Ovary (tissue), 9 donors: ENCODE measurements around the gene SEMA3G. TPM values are rescaled to one million over a fixed set of nuclear protein-coding genes. Genes with fewer than 3 reads are reported as not detected.

Source experiments
- DNase-seq, 5 donors: peaks; one replicate each; pipeline ENCODE4 v3.0.0-alpha.2; 2019 to 2020
- H3K27ac ChIP-seq, 2 donors: fragments of 200-600 bp; one replicate each; pipeline versions ENCODE4 v1.5.1 to v1.8.0; 2019 to 2022
- H3K27me3 ChIP-seq: fragments of 200-600 bp; one replicate; pipeline ENCODE4 v1.8.0; 2022
- H3K36me3 ChIP-seq: fragments of 200-600 bp; sonication (generic); one replicate; pipeline ENCODE4 v1.5.1; 2019
- H3K4me1 ChIP-seq: one replicate; pipeline ENCODE4 v1.8.1; 2013; ENCODE audit warnings: mild to moderate bottlenecking, moderate library complexity; ENCODE audit not compliant: insufficient read depth
- H3K4me3 ChIP-seq: fragments of 200-600 bp; sonication (generic); one replicate; pipeline ENCODE4 v1.5.1; 2017
- H3K9me3 ChIP-seq, 2 donors: fragments of 200-600 bp in 1 of 2; sonication (generic) in 1 of 2; one replicate each; pipeline versions ENCODE4 v1.5.1 to v1.8.1; 2013 to 2019; ENCODE audit warnings: mild to moderate bottlenecking in 1 of 2, moderate library complexity in 1 of 2
- EP300 ChIP-seq: sonication (generic); formaldehyde crosslinking; IDR thresholded peaks from one replicate; pipeline ENCODE4 v1.6.1; 2017; ENCODE audit warnings: antibody characterized with exemption
- POLR2A ChIP-seq: fragments of 450-650 bp; IDR thresholded peaks from one replicate; pipeline ENCODE4 v1.6.1; 2017; ENCODE audit warnings: antibody characterized with exemption, mild to moderate bottlenecking, moderate library complexity
- WGBS, 3 donors: extraction: QIAGEN DNeasy Blood & Tissue Kit in 1 of 3; methylation state at CpG; one replicate each; pipeline versions ENCODE4 v1.1.5 to v1.1.7; 2013 to 2017; 5-methylcytosine and 5-hydroxymethylcytosine counted together
- intact Hi-C, 4 donors: fragments of 100-400 bp; cut with DNase I; formaldehyde crosslinking; loops; one replicate each; pipeline versions ENCODE4 v1.11.0 to v1.15.1; 2022 to 2023
- polyA plus RNA-seq, 2 donors: library from polyadenylated mRNA; stranded (reverse); fragments of 200-250 nt in 1 of 2; fragments of 350-450 nt in 1 of 2; fragmentation: Illumina TruSeq in 1 of 2; extraction: RNeasy Lipid Tissue Mini Kit (QIAGEN cat#74804) in 1 of 2; gene quantifications; one replicate each; pipeline ENCODE4 v1.2.3, GENCODE V29; 2013 to 2014
- total RNA-seq, 7 donors: library from RNA; depleted of rRNA in 2 of 7; stranded (reverse); fragments of >200 nt in 2 of 7; fragmentation: NEBNext Ultra II Directional in 3 of 7; extraction: Animal tissue kit (Norgen Biotek cat#: 25700) in 3 of 7; gene quantifications; one replicate each; pipeline versions ENCODE4 v1.1.0 to v1.2.4, GENCODE V29; 2016 to 2023
- TF ChIP-seq, protein P1 (sequence below), 3 donors: fragments of 450-650 bp in 2 of 3; fragments of 200-600 bp in 1 of 3; IDR thresholded peaks; one replicate each; pipeline versions ENCODE4 v1.5.1 to v1.8.0; 2016 to 2022; ENCODE audit warnings: antibody characterized with exemption in 3 of 3, mild to moderate bottlenecking in 1 of 3
- donor health status: DM: no; HTN: no; CAD: no; lungs with moderate emphysema.
- donor health status: DM: no; HTN: no; CAD: no.
- donor health status: Bipolar disorder and iron deficiency.
- donor health status: DM: yes; HTN: yes; CAD: no.
- donor health status: DM: no; HTN: no; CAD: no.
- donor health status: DM: yes; HTN: yes; CAD: no.

SEMA3G gene
- total and polyA plus RNA-seq, 9 donors, result 1.5 to 12.3 (median 4.6) TPM

DNA sequence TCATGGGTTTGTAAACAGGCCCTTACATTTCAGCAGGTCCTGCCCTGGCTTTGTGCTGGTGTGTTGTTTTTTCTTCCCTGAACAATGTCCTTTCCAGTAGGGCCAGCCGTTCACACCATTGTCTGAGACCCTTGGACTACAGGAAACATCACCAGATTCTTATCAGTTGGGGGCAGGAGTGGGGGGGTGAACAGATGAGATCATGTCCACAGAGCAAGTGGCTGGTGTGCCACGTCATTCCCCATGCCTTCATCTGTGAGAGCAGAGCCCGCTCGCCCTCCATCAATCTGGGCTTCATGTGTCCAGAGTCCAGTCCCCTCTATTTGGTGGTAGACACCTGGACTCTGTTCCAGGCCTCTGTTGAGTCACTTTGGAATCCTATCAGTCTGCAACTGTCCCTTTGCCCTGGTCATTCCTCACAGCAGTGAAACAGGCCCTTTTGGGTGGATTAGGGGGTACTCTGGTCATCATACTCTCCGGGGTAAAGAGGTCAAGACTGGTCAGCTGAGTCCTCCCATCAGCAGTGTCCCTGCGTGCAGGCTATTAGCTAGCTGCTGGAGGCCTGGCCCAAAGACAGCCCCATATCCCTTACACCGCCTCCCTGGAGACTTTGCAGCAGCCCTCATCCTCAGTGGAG, 15.0 kb downstream of the SEMA3G start:
- intact Hi-C loops, result loop anchor here in 2 of 4 donors (2.0 to 10.0 kb wide), 3 partner anchors 17 to 645 kb away; no protein-coding TSS in a partner anchor
- WGBS, 3 donors, result 85 to 89% (median 88%) methylated on average over 7 of the region's 7 CpGs
- Histone ChIP-seq H3K4me1 (peaks cover 6% of the 10 kb centered on the region), H3K4me3 (no peak overlapping the region), H3K27me3 (no peaks in the 10 kb centered on the region), H3K27ac (no peak overlapping the region), H3K9me3 (no peaks in the 10 kb centered on the region), H3K36me3 (no peaks in the 10 kb centered on the region)
- peak in 1 of 5 donors; percentile 13 for DNase-seq
- TF ChIP-seq POLR2A (no peak), EP300 (no peak)
- TF ChIP-seq, protein P1, sequence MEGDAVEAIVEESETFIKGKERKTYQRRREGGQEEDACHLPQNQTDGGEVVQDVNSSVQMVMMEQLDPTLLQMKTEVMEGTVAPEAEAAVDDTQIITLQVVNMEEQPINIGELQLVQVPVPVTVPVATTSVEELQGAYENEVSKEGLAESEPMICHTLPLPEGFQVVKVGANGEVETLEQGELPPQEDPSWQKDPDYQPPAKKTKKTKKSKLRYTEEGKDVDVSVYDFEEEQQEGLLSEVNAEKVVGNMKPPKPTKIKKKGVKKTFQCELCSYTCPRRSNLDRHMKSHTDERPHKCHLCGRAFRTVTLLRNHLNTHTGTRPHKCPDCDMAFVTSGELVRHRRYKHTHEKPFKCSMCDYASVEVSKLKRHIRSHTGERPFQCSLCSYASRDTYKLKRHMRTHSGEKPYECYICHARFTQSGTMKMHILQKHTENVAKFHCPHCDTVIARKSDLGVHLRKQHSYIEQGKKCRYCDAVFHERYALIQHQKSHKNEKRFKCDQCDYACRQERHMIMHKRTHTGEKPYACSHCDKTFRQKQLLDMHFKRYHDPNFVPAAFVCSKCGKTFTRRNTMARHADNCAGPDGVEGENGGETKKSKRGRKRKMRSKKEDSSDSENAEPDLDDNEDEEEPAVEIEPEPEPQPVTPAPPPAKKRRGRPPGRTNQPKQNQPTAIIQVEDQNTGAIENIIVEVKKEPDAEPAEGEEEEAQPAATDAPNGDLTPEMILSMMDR (IDR thresholded peaks at IDR 0.05), result no peak

DNA sequence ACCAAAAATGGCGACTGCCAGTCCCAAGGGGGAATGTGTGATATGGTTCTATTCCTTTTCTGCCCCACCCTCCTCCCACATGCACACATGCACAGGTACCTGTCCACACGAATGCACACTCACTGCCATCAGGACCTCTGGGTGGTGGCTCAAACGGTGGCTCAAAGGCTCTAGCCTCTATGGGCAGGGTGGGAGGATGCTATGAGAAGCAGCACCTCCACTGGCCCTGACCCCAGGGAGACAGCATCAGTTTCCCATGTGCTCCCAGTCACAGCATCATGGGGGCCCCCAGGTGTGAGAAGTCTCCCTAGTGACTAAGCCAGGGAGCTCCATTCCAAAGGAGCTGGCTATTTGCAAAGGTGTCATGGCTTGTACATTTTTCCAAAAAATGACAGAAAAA, 15.9 kb downstream of the SEMA3G start:
- H3K4me1 ChIP-seq, result peaks cover 2% of the 10 kb centered on the region
- no peaks in the 10 kb centered on the region for H3K36me3 ChIP-seq
- H3K27me3 ChIP-seq, result no peaks in the 10 kb centered on the region
- intact Hi-C loops, result loop anchor here in 2 of 4 donors (2.0 to 10.0 kb wide), 2 partner anchors 18 to 646 kb away; no protein-coding TSS in a partner anchor
- no peaks in the 10 kb centered on the region for H3K9me3 ChIP-seq
- no peak overlapping the region for H3K4me3 ChIP-seq
- DNase-seq, result peak in 2 of 5 donors; percentile 18 to 24
- no peak for TF ChIP-seq EP300
- TF ChIP-seq, protein P1 (IDR thresholded peaks at IDR 0.05), result no peak
- WGBS, 3 donors, result 45 to 54% (median 46%) methylated on average over 3 of the region's 3 CpGs
- no peak overlapping the region for H3K27ac ChIP-seq

DNA sequence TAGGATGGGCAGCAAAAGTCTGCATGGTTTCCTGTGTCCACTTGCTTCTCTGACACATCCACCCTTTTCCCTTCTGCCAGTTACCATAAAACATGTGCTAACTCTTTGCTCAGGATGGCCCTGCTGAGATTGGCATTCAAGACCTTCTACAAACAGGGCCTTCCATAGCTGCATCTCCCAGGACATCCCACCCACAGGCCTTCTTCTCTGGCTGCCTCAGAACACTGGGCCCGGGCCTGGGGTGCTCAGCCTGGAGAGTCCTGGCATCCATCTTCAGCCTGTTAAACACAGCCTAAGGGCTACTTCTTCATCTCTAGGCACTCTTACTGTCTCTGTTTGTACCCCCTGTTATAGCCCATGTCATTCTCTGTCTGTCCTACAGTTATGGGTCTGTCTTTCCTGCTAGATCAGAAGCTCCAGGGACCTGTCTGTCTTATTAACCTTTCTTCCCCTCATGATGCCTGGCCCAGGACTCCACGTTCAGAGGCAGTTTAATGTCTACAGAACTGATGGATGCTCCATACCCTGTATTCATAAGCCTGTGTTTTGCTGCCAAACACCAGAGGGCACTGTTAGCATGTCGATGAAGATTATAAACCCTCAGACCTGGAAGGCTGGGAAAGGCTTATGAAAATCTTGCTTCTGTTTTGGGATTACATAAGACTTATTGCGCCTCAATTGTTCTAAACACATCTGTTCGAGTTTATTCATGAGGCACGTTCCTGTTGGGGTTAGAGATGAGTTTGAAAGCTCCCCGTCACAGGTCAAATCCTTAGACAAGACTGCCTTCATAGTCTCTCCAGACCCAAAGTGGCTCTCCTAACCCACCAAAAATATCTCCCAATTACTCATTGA, 16.5 kb downstream of the SEMA3G start:
- no peak overlapping the region for H3K27ac ChIP-seq
- H3K9me3 ChIP-seq, result no peaks in the 10 kb centered on the region
- intact Hi-C loops, result loop anchor here in 2 of 4 donors (2.0 to 10.0 kb wide), 2 partner anchors 18 to 646 kb away; no protein-coding TSS in a partner anchor
- no peaks in the 10 kb centered on the region for H3K27me3 ChIP-seq
- DNase-seq, result peak; percentile 60 to 81 (median 65)
- H3K4me1 ChIP-seq, result peaks cover under 1% of the 10 kb centered on the region
- 9 to 16% (median 10%) methylated on average over 7 of the region's 7 CpGs for WGBS, 3 donors
- no peak for TF ChIP-seq POLR2A
- TF ChIP-seq, protein P1 (IDR thresholded peaks at IDR 0.05), result peak; percentile 60 to 76 (median 74)
- no peak for TF ChIP-seq EP300
- H3K36me3 ChIP-seq, result no peaks in the 10 kb centered on the region
- no peak overlapping the region for H3K4me3 ChIP-seq

- no peak for TF ChIP-seq EP300
- no peak for TF ChIP-seq POLR2A
- TF ChIP-seq, protein P1 (IDR thresholded peaks at IDR 0.05), result no peak
- H3K4me1 ChIP-seq, result no peaks in the 10 kb centered on the region
- no peaks in the 10 kb centered on the region for H3K36me3 ChIP-seq
- no peaks in the 10 kb centered on the region for H3K9me3 ChIP-seq
- intact Hi-C loops, result loop anchor here in 1 of 4 donors (10.0 kb wide), 1 partner anchor 652 kb away; no protein-coding TSS in a partner anchor
- DNase-seq, result peak in 2 of 5 donors; percentile 1 to 3
- H3K4me3 ChIP-seq, result no peak overlapping the region
- no peak overlapping the region for H3K27ac ChIP-seq
- WGBS, 3 donors, result 36 to 56% (median 39%) methylated on average over 5 of the region's 5 CpGs
- H3K27me3 ChIP-seq, result no peaks in the 10 kb centered on the region
Observed at GRCh38 chr3:52423173-52423572, 21.7 kb downstream of the SEMA3G start.
